NT2/D1 (cell line): ENCODE data around the gene HDGFL2.

ENCODE experiments used
- YY1 ChIP-seq: IDR thresholded peaks from 2 replicates; pipeline ENCODE4 v1.6.1; 2011; ENCODE audit not compliant: insufficient read length, insufficient read depth
- ZNF274 ChIP-seq: IDR thresholded peaks from 2 replicates; pipeline ENCODE4 v1.6.1; 2011; ENCODE audit warnings: mild to moderate bottlenecking, low read depth, low read length

DNA sequence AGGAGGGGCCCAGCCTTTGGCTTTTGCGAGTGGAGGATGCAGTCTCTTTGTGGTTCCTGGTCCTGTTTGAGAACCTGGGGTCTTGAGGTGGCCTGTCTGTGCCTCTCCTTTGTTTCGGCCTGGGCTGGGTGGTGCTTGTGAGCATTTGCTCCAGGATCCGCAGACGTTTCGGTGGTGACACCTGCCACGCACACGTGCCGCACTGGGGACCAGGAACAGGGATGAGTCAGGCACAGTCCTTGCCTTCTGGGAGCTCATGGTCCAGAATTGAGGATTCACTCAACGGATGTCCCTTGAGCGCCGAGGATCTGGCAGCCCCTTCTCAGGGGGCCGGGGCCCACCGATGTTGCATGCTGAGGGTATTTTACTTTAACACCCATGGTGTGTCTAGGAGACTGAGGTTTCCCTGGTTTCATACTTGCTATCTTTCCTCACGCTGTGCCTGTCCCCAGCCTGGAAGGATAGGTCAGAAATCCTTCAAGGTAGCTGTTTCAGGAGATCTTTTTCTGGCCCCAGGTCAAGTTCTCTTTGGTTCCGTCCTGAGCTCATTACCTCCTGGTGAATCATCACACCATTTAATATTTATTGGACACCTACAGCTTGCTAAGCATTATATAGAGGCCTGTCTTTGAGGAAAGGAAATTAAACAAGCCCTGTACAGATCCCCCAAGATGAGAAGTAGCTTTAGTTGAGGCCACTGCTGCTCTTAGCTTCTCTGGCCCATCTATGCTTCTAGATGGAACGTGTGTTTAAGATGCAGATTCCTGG, 5.1 kb downstream of the HDGFL2 start:
- TF ChIP-seq ZNF274: no peak
- no peak for TF ChIP-seq YY1
